Astrocyte (in vitro differentiated cells and primary cell): ENCODE measurements around the gene PTPN14. TPM values are rescaled to one million over a fixed set of nuclear protein-coding genes. Genes with fewer than 3 reads are reported as not detected.

ENCODE experiments used
- DNase-seq: peaks from one replicate; pipeline ENCODE4 v3.0.0-alpha.2; 2010; ENCODE audit warnings: low read depth
- FAIRE-seq: peaks from 2 replicates; lab custom pipeline; 2011; peaks lifted over from hg19 to GRCh38; lab: Jason Lieb, UNC
- H2AFZ ChIP-seq: 2 replicates; pipeline ENCODE4 v1.6.0; 2012; ENCODE audit warnings: low read depth, low read length, inconsistent platforms
- H3K27ac ChIP-seq: 2 replicates; pipeline ENCODE4 v1.5.1; 2011; ENCODE audit warnings: low read depth, low read length, inconsistent platforms
- H3K27me3 ChIP-seq: 2 replicates; pipeline ENCODE4 v1.6.0; 2011; ENCODE audit warnings: low read length, inconsistent platforms; ENCODE audit not compliant: insufficient read depth
- H3K36me3 ChIP-seq: 2 replicates; pipeline ENCODE4 v1.5.1; 2011; ENCODE audit warnings: low read length, inconsistent platforms; ENCODE audit not compliant: insufficient read depth
- H3K4me1 ChIP-seq: 2 replicates; pipeline ENCODE4 v1.5.1; 2011; ENCODE audit warnings: low read length, inconsistent platforms; ENCODE audit not compliant: insufficient read depth
- H3K4me2 ChIP-seq: 2 replicates; pipeline ENCODE4 v1.6.0; 2012; ENCODE audit warnings: low read length, inconsistent platforms
- H3K4me3 ChIP-seq: 2 replicates; pipeline ENCODE4 v1.5.1; 2011; ENCODE audit warnings: low read depth, mild to moderate bottlenecking, low read length, inconsistent platforms; ENCODE audit not compliant: insufficient read depth
- H3K79me2 ChIP-seq: 2 replicates; pipeline ENCODE4 v1.6.0; 2012; ENCODE audit warnings: mild to moderate bottlenecking, low read length, inconsistent platforms; ENCODE audit not compliant: insufficient read depth
- H3K9ac ChIP-seq: 2 replicates; pipeline ENCODE4 v1.6.0; 2012; ENCODE audit warnings: mild to moderate bottlenecking, low read length, inconsistent platforms
- H3K9me3 ChIP-seq: 2 replicates; pipeline ENCODE4 v1.5.1; 2012; ENCODE audit warnings: low read depth, mild to moderate bottlenecking, low read length, inconsistent platforms; ENCODE audit not compliant: insufficient read depth
- H4K20me1 ChIP-seq: 2 replicates; pipeline ENCODE4 v1.6.0; 2012; ENCODE audit warnings: low read length, inconsistent platforms; ENCODE audit not compliant: insufficient read depth
- H3K27ac Mint-ChIP-seq: one replicate; pipeline ENCODE4 v1.8.0; 2021; ENCODE audit warnings: mild to moderate bottlenecking, mixed read lengths; ENCODE audit not compliant: unreplicated experiment
- H3K27me3 Mint-ChIP-seq: one replicate; pipeline ENCODE4 v1.8.0; 2021; ENCODE audit warnings: low read depth, mixed read lengths; ENCODE audit not compliant: unreplicated experiment
- H3K36me3 Mint-ChIP-seq: one replicate; pipeline ENCODE4 v1.8.0; 2021; ENCODE audit warnings: low read depth, mixed read lengths; ENCODE audit not compliant: unreplicated experiment
- H3K4me1 Mint-ChIP-seq: one replicate; pipeline ENCODE4 v1.8.0; 2021; ENCODE audit warnings: low read depth, mixed read lengths; ENCODE audit not compliant: unreplicated experiment
- H3K4me3 Mint-ChIP-seq: one replicate; pipeline ENCODE4 v1.8.0; 2021; ENCODE audit warnings: mild to moderate bottlenecking, moderate library complexity, mixed read lengths; ENCODE audit not compliant: unreplicated experiment
- H3K9me3 Mint-ChIP-seq: one replicate; pipeline ENCODE4 v1.8.0; 2021; ENCODE audit warnings: mild to moderate bottlenecking, mixed read lengths; ENCODE audit not compliant: unreplicated experiment
- CTCF ChIP-seq: IDR thresholded peaks from 2 replicates; pipeline ENCODE4 v1.5.1; 2011; ENCODE audit warnings: low read depth, mild to moderate bottlenecking, inconsistent platforms, low read length, moderate library complexity; ENCODE audit not compliant: insufficient read depth
- EZH2 ChIP-seq: IDR thresholded peaks from 2 replicates; pipeline ENCODE4 v1.6.1; 2012; ENCODE audit warnings: mild to moderate bottlenecking, low read length, inconsistent platforms; ENCODE audit not compliant: insufficient read depth
- total RNA-seq: library from RNA; stranded (reverse); gene quantifications from 2 replicates; pipeline ENCODE4 v1.2.1, GENCODE V29; 2021

Gene PTPN14
- total RNA-seq, 1 donor from 2014 or later = 177 TPM

GRCh38 chr1:214464445-214465287 lies 86.7 kb downstream of the PTPN14 start:
- H3K4me2 ChIP-seq = peak overlapping the region; percentile 8
- Mint-ChIP-seq H3K27ac (no peak overlapping the region), H3K27me3 (no peaks in the 10 kb centered on the region), H3K9me3 (no peaks in the 10 kb centered on the region), H3K36me3 (peaks cover 8% of the 10 kb centered on the region), H3K4me1 (peaks cover 62% of the 10 kb centered on the region), H3K4me3 (no peak overlapping the region)
- peaks cover 99% of the 10 kb centered on the region for H3K79me2 ChIP-seq
- DNase-seq = no peak
- no peaks in the 10 kb centered on the region for H3K9me3 ChIP-seq
- no peak for FAIRE-seq
- no peaks in the 10 kb centered on the region for H3K27me3 ChIP-seq
- peaks cover 9% of the 10 kb centered on the region for H3K36me3 ChIP-seq
- H3K4me1 ChIP-seq = peaks cover 5% of the 10 kb centered on the region
- no peak overlapping the region for H3K4me3 ChIP-seq
- H3K9ac ChIP-seq = no peak overlapping the region
- H2AFZ ChIP-seq = no peak overlapping the region
- no peak overlapping the region for H3K27ac ChIP-seq
- TF ChIP-seq EZH2 (no peak), CTCF (no peak)
- H4K20me1 ChIP-seq = peaks cover 67% of the 10 kb centered on the region

GRCh38 chr1:214463596-214463995 lies 87.8 kb downstream of the PTPN14 start:
- Mint-ChIP-seq H3K9me3 (no peaks in the 10 kb centered on the region), H3K27me3 (no peaks in the 10 kb centered on the region), H3K4me3 (no peak overlapping the region), H3K36me3 (peaks cover 11% of the 10 kb centered on the region), H3K27ac (peak overlapping the region; percentile 18), H3K4me1 (peaks cover 58% of the 10 kb centered on the region)
- peaks cover 95% of the 10 kb centered on the region for H3K79me2 ChIP-seq
- DNase-seq (no peak), FAIRE-seq (no peak)
- H4K20me1 ChIP-seq = peaks cover 62% of the 10 kb centered on the region
- peaks cover 6% of the 10 kb centered on the region for H3K4me1 ChIP-seq
- H2AFZ ChIP-seq = no peak overlapping the region
- no peaks in the 10 kb centered on the region for H3K9me3 ChIP-seq
- no peak overlapping the region for H3K27ac ChIP-seq
- no peak overlapping the region for H3K4me3 ChIP-seq
- H3K4me2 ChIP-seq = no peak overlapping the region
- TF ChIP-seq EZH2 (no peak), CTCF (no peak)
- no peak overlapping the region for H3K9ac ChIP-seq
- H3K27me3 ChIP-seq = no peaks in the 10 kb centered on the region
- peaks cover 9% of the 10 kb centered on the region for H3K36me3 ChIP-seq

GRCh38 chr1:214462882-214463281 lies 88.5 kb downstream of the PTPN14 start:
- H3K4me1 ChIP-seq = peaks cover 10% of the 10 kb centered on the region
- Mint-ChIP-seq H3K27me3 (no peaks in the 10 kb centered on the region), H3K36me3 (peaks cover 14% of the 10 kb centered on the region), H3K9me3 (no peaks in the 10 kb centered on the region), H3K4me3 (no peak overlapping the region), H3K27ac (no peak overlapping the region), H3K4me1 (peaks cover 62% of the 10 kb centered on the region)
- H3K9ac ChIP-seq = no peak overlapping the region
- no peaks in the 10 kb centered on the region for H3K9me3 ChIP-seq
- no peak overlapping the region for H2AFZ ChIP-seq
- H3K4me3 ChIP-seq = no peak overlapping the region
- H3K27ac ChIP-seq = no peak overlapping the region
- DNase-seq (no peak), FAIRE-seq (no peak)
- peaks cover 9% of the 10 kb centered on the region for H3K36me3 ChIP-seq
- H3K4me2 ChIP-seq = no peak overlapping the region
- TF ChIP-seq EZH2 = no peak
- TF ChIP-seq CTCF = no peak
- H3K79me2 ChIP-seq = peaks cover 95% of the 10 kb centered on the region
- no peaks in the 10 kb centered on the region for H3K27me3 ChIP-seq
- H4K20me1 ChIP-seq = peaks cover 67% of the 10 kb centered on the region
